Measurements from ENCODE around the gene CYSTM1.

DNA sequence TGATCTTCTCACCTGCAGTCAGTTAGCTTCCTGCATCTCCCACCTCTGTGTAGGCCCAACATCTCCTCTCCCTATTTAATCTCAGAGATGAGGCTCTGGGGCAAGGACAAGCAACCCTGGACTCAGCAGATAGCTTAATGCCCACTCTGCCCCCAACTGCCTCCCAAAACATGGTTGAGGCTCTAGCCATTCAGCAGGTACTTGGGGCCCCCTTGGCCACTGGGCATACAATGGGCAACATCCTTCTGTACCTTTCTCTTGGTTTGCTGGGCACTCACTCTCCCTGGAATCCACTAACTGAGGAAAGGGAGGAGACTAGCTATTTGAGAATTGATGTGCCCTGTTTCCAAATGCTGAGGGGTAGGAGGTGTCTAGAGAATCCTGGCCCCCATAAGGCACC is 39.9 kb upstream of the CYSTM1 start:
- TF ChIP-seq, protein P1, sequence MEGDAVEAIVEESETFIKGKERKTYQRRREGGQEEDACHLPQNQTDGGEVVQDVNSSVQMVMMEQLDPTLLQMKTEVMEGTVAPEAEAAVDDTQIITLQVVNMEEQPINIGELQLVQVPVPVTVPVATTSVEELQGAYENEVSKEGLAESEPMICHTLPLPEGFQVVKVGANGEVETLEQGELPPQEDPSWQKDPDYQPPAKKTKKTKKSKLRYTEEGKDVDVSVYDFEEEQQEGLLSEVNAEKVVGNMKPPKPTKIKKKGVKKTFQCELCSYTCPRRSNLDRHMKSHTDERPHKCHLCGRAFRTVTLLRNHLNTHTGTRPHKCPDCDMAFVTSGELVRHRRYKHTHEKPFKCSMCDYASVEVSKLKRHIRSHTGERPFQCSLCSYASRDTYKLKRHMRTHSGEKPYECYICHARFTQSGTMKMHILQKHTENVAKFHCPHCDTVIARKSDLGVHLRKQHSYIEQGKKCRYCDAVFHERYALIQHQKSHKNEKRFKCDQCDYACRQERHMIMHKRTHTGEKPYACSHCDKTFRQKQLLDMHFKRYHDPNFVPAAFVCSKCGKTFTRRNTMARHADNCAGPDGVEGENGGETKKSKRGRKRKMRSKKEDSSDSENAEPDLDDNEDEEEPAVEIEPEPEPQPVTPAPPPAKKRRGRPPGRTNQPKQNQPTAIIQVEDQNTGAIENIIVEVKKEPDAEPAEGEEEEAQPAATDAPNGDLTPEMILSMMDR (IDR thresholded peaks at IDR 0.05): no peak
- TF ChIP-seq POLR2A (IDR thresholded peaks at IDR 0.05): no peak
